Esophagus muscularis mucosa (tissue), 4 donors: ENCODE data around the gene MEG3.

Experiments
- CTCF ChIP-seq, 3 experiments: fragments of 200-600 bp in 2 of 3; fragments of 450-650 bp in 1 of 3; sonication (generic) in 2 of 3; IDR thresholded peaks; one replicate each; pipeline ENCODE4 v1.5.1; 2017 to 2019; ENCODE audit warnings: antibody characterized with exemption in 3 of 3, mild to moderate bottlenecking in 2 of 3, moderate library complexity in 1 of 3
- EP300 ChIP-seq: sonication (generic); formaldehyde crosslinking; IDR thresholded peaks from one replicate; pipeline ENCODE4 v1.6.1; 2017; ENCODE audit warnings: antibody characterized with exemption
- POLR2A ChIP-seq: fragments of 450-650 bp; IDR thresholded peaks from one replicate; pipeline ENCODE4 v1.6.1; 2017; ENCODE audit warnings: antibody characterized with exemption, moderate library complexity, mild to moderate bottlenecking, low read depth

DNA sequence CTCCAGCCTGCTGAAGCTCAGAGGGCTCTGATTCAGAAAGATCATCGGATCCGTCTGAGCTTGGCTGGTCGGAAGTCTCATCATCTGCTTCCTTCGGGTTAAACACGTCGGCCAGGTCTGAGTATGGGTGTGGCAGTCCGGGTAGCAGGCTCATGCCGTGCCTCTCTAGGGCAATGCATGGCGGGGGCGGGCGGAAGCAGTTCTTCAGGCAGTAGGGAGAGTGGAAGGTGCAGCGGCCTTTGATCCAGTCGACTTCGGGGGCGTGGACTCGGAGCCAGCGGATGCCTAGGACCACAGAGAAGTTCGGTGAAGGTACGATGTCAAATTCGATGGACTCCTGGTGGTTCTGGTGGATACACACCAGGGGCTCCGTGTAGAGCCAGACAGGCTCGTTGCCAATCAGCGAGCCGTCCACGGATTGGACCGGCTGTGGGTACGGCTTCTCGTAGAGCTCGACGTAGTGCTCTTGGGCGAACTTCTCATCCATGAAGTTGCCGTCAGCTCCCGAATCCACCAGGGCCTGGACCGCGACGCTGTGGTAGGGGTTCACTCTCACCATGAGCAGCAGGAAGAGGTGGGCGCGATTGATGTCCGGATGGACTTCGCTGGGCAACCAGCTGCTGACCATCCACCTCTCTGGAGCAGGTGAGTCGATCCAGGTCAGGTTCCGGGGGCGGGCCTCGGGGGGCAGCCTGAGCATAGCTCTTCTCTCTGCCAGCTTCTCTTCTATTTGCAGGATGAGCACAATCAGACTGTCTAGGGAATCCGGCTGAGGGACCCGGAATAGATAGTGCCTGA is 57.3 kb downstream of the MEG3 start:
- no peak for TF ChIP-seq POLR2A
- TF ChIP-seq CTCF (IDR thresholded peaks at IDR 0.05), result no peak
- no peak for TF ChIP-seq EP300
